ENCODE measurements around the gene BMPR2. TPM values are rescaled to one million over a fixed set of nuclear protein-coding genes. Genes with fewer than 3 reads are reported as not detected.

Gene BMPR2
- total and polyA plus RNA-seq, 3 donors from 2014 or later = 25.4 to 61.3 (median 53.5) TPM

- Histone ChIP-seq H3K27ac (no peak overlapping the region), H3K4me1 (no peaks in the 10 kb centered on the region), H3K9me3 (no peaks in the 10 kb centered on the region), H3K36me3 (ENCODE audit: low read depth, missing control alignments) (no peaks in the 10 kb centered on the region), H3K4me3 (no peak overlapping the region), H3K27me3 (no peaks in the 10 kb centered on the region)
- intact Hi-C loops (cut with DNase I; ENCODE audit: low total_unique reads) = no loop called here
- DNase-seq = no peak
- TF ChIP-seq CTCF (IDR thresholded peaks at IDR 0.05) (no peak), POLR2A (IDR thresholded peaks at IDR 0.05) (no peak)
Measured at GRCh38 chr2:202450785-202451184, 74.7 kb downstream of the BMPR2 start.

- Histone ChIP-seq H3K27ac (no peak overlapping the region), H3K4me3 (no peak overlapping the region), H3K9me3 (no peaks in the 10 kb centered on the region), H3K27me3 (no peaks in the 10 kb centered on the region), H3K36me3 (ENCODE audit: low read depth, missing control alignments) (no peaks in the 10 kb centered on the region), H3K4me1 (no peaks in the 10 kb centered on the region)
- WGBS, 2 donors = 88 to 92% methylated on average over 1 of the region's 1 CpG
- intact Hi-C loops (cut with DNase I; ENCODE audit: low total_unique reads) = no loop called here
- DNase-seq = no peak
- no peak for TF ChIP-seq POLR2A (IDR thresholded peaks at IDR 0.05)
- TF ChIP-seq CTCF (IDR thresholded peaks at IDR 0.05) = no peak
Measured at GRCh38 chr2:202452744-202453143, 76.6 kb downstream of the BMPR2 start.

- whole genome bisulfite sequencing, 2 donors = 52 to 67% methylated on average over 3 of the region's 3 CpGs
- H3K27me3 ChIP-seq = no peaks in the 10 kb centered on the region
- no peak for DNase-seq
- no peaks in the 10 kb centered on the region for H3K9me3 ChIP-seq
- intact Hi-C loops (cut with DNase I; ENCODE audit: low total_unique reads) = no loop called here
- H3K27ac ChIP-seq = no peak overlapping the region
- TF ChIP-seq CTCF (IDR thresholded peaks at IDR 0.05) (no peak), POLR2A (IDR thresholded peaks at IDR 0.05) (no peak)
- no peaks in the 10 kb centered on the region for H3K4me1 ChIP-seq
- no peak overlapping the region for H3K4me3 ChIP-seq
- H3K36me3 ChIP-seq (ENCODE audit: low read depth, missing control alignments) = no peaks in the 10 kb centered on the region
Measured at GRCh38 chr2:202454536-202454935, 78.4 kb downstream of the BMPR2 start.

GRCh38 chr2:202455114-202455513, 79.0 kb downstream of the BMPR2 start:
- intact Hi-C loops (cut with DNase I; ENCODE audit: low total_unique reads) = no loop called here

More at GRCh38 chr2:202455114-202455513, 79.0 kb downstream of the BMPR2 start:
- no peak for DNase-seq
- 100% methylated on average over 1 of the region's 1 CpG for WGBS, 2 donors
- Histone ChIP-seq H3K9me3 (no peaks in the 10 kb centered on the region), H3K4me3 (no peak overlapping the region), H3K36me3 (ENCODE audit: low read depth, missing control alignments) (no peaks in the 10 kb centered on the region), H3K4me1 (no peaks in the 10 kb centered on the region), H3K27ac (no peak overlapping the region), H3K27me3 (no peaks in the 10 kb centered on the region)
- TF ChIP-seq POLR2A (IDR thresholded peaks at IDR 0.05) (no peak), CTCF (IDR thresholded peaks at IDR 0.05) (no peak)

Data from testis (tissue), 3 donors.